K562 (cell line): ENCODE data around the gene SKIL.

Experiments
- GATA2 ChIP-seq: sonication (generic); formaldehyde crosslinking; IDR thresholded peaks from 2 replicates; pipeline ENCODE4 v1.4.0; 2020; ENCODE audit warnings: mild to moderate bottlenecking, missing genetic modification reagents
- ZFP36 ChIP-seq: fragments of 150-350 bp; IDR thresholded peaks from 2 replicates; pipeline ENCODE4 v1.6.1; 2018; ENCODE audit warnings: low read length, low read depth; ENCODE audit not compliant: partially characterized antibody

DNA sequence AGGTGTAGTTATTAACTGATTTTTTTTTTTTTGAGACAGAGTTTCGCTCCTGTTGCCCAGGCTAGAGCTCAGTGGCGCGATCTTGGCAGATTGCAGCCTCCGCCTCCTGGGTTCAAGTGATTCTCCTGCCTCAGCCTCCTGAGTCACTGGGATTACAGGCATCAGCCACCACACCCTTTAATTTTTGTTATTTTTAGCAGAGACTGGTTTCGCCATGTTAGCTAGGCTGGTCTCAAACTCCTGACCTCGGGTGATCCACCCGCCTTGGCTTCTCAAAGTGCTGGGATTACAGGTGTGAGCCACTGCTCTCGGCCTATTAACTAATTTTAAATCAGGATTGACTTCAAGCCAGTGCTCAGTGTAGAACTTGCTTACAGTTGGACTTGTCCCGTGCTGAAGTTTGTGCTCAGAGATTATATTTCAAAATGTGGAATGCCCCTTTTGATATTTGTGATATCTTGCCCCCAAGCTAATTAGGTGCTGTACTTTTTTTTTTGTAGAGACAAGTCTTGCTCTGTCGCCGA lies 6.0 kb downstream of the SKIL start:
- TF ChIP-seq ZFP36 (no peak), GATA2 (no peak)
